Lower leg skin (tissue), 3 donors: ENCODE results near the gene CTNND2.

ENCODE experiments used
- POLR2A ChIP-seq, 2 donors: fragments of 450-650 bp; IDR thresholded peaks; one replicate each; pipeline ENCODE4 v1.6.1; 2016 to 2017; ENCODE audit warnings: antibody characterized with exemption in 2 of 2, mild to moderate bottlenecking in 1 of 2, moderate library complexity in 1 of 2
- TF ChIP-seq, protein P1 (sequence below), 3 donors: fragments of 450-650 bp; IDR thresholded peaks; one replicate each; pipeline ENCODE4 v1.5.1; 2016; ENCODE audit warnings: antibody characterized with exemption in 3 of 3, mild to moderate bottlenecking in 3 of 3, moderate library complexity in 2 of 3

DNA sequence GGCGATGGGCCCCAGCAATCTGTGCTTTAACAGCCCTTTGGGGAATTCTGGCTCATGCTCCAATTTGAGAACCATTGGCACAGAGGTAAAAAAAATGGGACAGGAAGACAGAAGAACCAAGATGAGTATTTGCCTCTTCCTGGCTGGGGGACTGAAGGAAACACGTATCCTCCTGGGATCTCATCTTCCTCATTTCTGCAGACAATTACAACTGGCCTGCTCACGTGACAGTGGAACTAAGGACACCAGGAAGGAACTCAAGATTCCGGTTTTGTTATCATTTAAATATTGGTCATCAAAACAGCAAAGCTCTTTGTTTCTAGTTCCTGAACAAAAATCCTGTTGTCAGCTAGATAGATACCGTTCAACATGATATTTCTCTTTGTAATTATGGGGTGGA is 927.2 kb downstream of the CTNND2 start:
- TF ChIP-seq, protein P1, sequence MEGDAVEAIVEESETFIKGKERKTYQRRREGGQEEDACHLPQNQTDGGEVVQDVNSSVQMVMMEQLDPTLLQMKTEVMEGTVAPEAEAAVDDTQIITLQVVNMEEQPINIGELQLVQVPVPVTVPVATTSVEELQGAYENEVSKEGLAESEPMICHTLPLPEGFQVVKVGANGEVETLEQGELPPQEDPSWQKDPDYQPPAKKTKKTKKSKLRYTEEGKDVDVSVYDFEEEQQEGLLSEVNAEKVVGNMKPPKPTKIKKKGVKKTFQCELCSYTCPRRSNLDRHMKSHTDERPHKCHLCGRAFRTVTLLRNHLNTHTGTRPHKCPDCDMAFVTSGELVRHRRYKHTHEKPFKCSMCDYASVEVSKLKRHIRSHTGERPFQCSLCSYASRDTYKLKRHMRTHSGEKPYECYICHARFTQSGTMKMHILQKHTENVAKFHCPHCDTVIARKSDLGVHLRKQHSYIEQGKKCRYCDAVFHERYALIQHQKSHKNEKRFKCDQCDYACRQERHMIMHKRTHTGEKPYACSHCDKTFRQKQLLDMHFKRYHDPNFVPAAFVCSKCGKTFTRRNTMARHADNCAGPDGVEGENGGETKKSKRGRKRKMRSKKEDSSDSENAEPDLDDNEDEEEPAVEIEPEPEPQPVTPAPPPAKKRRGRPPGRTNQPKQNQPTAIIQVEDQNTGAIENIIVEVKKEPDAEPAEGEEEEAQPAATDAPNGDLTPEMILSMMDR (IDR thresholded peaks at IDR 0.05): no peak
- TF ChIP-seq POLR2A (IDR thresholded peaks at IDR 0.05): no peak
